Hepatocyte (in vitro differentiated cells): ENCODE results near the gene NUDCD2. TPM values are rescaled to one million over a fixed set of nuclear protein-coding genes. Genes with fewer than 3 reads are reported as not detected.

Experiments
- DNase-seq: peaks from one replicate; pipeline ENCODE4 v3.0.0-alpha.2; 2016; ENCODE audit warnings: low spot score
- H2AFZ ChIP-seq: fragments of 200-600 bp; sonication (generic); 2 replicates; pipeline ENCODE4 v1.6.0; 2016; ENCODE audit warnings: antibody characterized with exemption, mild to moderate bottlenecking
- H3K27ac ChIP-seq: fragments of 200-600 bp; sonication (generic); 2 replicates; pipeline ENCODE4 v1.5.1; 2016; ENCODE audit warnings: mild to moderate bottlenecking
- H3K27me3 ChIP-seq: fragments of 200-600 bp; sonication (generic); 2 replicates; pipeline ENCODE4 v1.6.1; 2016
- H3K36me3 ChIP-seq: fragments of 200-600 bp; sonication (generic); replicated peaks from 2 replicates; pipeline ENCODE4 v1.5.1; 2016; ENCODE audit warnings: low read depth; ENCODE audit not compliant: insufficient read depth
- H3K4me1 ChIP-seq: fragments of 200-600 bp; sonication (generic); 2 replicates; pipeline ENCODE4 v1.5.1; 2016; ENCODE audit warnings: mild to moderate bottlenecking, moderate library complexity; ENCODE audit not compliant: insufficient read depth
- H3K4me2 ChIP-seq: fragments of 200-600 bp; sonication (generic); 2 replicates; pipeline ENCODE4 v1.6.0; 2016
- H3K4me3 ChIP-seq: fragments of 200-600 bp; sonication (generic); 2 replicates; pipeline ENCODE4 v1.5.1; 2016; ENCODE audit warnings: mild to moderate bottlenecking
- H3K79me2 ChIP-seq: fragments of 200-600 bp; sonication (generic); 2 replicates; pipeline ENCODE4 v1.6.0; 2017; ENCODE audit warnings: mild to moderate bottlenecking
- H3K9me2 ChIP-seq: fragments of 200-600 bp; sonication (generic); replicated peaks from 2 replicates; pipeline ENCODE4 v1.6.0; 2017; ENCODE audit warnings: mild to moderate bottlenecking; ENCODE audit not compliant: insufficient read depth
- H3K9me3 ChIP-seq: fragments of 200-600 bp; sonication (generic); 2 replicates; pipeline ENCODE4 v1.5.1; 2016; ENCODE audit warnings: low read depth, mild to moderate bottlenecking
- H4K20me1 ChIP-seq: fragments of 200-600 bp; sonication (generic); 2 replicates; pipeline ENCODE4 v1.6.0; 2016; ENCODE audit warnings: mild to moderate bottlenecking; ENCODE audit not compliant: insufficient read depth, poor library complexity, severe bottlenecking
- CTCF ChIP-seq: fragments of 200-600 bp; sonication (generic); IDR thresholded peaks from 2 replicates; pipeline ENCODE4 v1.5.1; 2016; ENCODE audit warnings: antibody characterized with exemption, mild to moderate bottlenecking; ENCODE audit not compliant: poor library complexity
- EZH2 ChIP-seq: fragments of 200-600 bp; sonication (generic); IDR thresholded peaks from 2 replicates; pipeline ENCODE4 v1.6.1; 2016; ENCODE audit warnings: antibody characterized with exemption, mild to moderate bottlenecking, borderline replicate concordance
- EZH2phosphoT487 ChIP-seq: fragments of 200-600 bp; sonication (generic); IDR thresholded peaks from one replicate; pipeline ENCODE4 v1.6.1; 2018; ENCODE audit warnings: antibody characterized with exemption, mild to moderate bottlenecking, low read depth, moderate library complexity; ENCODE audit not compliant: unreplicated experiment, severe bottlenecking
- WGBS: methylation state at CpG from one replicate; pipeline ENCODE4 v1.1.6; 2016; ENCODE audit warnings: low lambda C conversion rate; ENCODE audit errors: missing lambda C conversion rate; 5-methylcytosine and 5-hydroxymethylcytosine counted together
- polyA plus RNA-seq: library from polyadenylated mRNA; unstranded; fragments of >200 nt; fragmentation: Nextera tagmentation; extraction: Ambion mirVana; gene quantifications from 2 replicates; pipeline ENCODE4 v1.2.1, GENCODE V29; 2016
- total RNA-seq: library from RNA; depleted of rRNA; stranded (reverse); fragments of >200 nt; gene quantifications from 2 replicates; pipeline ENCODE4 v1.2.3, GENCODE V29; 2014

NUDCD2 gene
- total and polyA plus RNA-seq, 2 experiments from 2014 or later, result 18.8 to 79.5 TPM

GRCh38 chr5:163451489-163451888, 8.4 kb downstream of the NUDCD2 start:
- Histone ChIP-seq H3K27me3 (no peaks in the 10 kb centered on the region), H3K4me1 (no peaks in the 10 kb centered on the region), H3K9me3 (no peaks in the 10 kb centered on the region), H3K79me2 (peaks cover 1% of the 10 kb centered on the region), H3K9me2 (no peaks in the 10 kb centered on the region), H3K4me3 (no peak overlapping the region), H3K27ac (no peak overlapping the region), H3K36me3 (no peaks in the 10 kb centered on the region), H3K4me2 (no peak overlapping the region), H2AFZ (no peak overlapping the region), H4K20me1 (no peaks in the 10 kb centered on the region)
- TF ChIP-seq EZH2phosphoT487 (no peak), EZH2 (no peak), CTCF (no peak)
- WGBS, result 94% methylated on average over 8 of the region's 8 CpGs
- no peak for DNase-seq

- Histone ChIP-seq H4K20me1 (no peaks in the 10 kb centered on the region), H3K4me1 (no peaks in the 10 kb centered on the region), H3K27me3 (no peaks in the 10 kb centered on the region), H3K4me2 (no peak overlapping the region), H2AFZ (no peak overlapping the region), H3K9me3 (no peaks in the 10 kb centered on the region), H3K79me2 (peaks cover 9% of the 10 kb centered on the region), H3K27ac (no peak overlapping the region), H3K4me3 (no peak overlapping the region), H3K36me3 (peaks cover 6% of the 10 kb centered on the region), H3K9me2 (no peaks in the 10 kb centered on the region)
- TF ChIP-seq EZH2 (no peak), CTCF (no peak), EZH2phosphoT487 (no peak)
- DNase-seq, result no peak
Observed at GRCh38 chr5:163448491-163448890, 11.4 kb downstream of the NUDCD2 start.

GRCh38 chr5:163447875-163448274, 12.0 kb downstream of the NUDCD2 start:
- Histone ChIP-seq H3K4me2 (no peak overlapping the region), H3K4me1 (no peaks in the 10 kb centered on the region), H3K9me3 (no peaks in the 10 kb centered on the region), H2AFZ (no peak overlapping the region), H4K20me1 (no peaks in the 10 kb centered on the region), H3K27me3 (no peaks in the 10 kb centered on the region), H3K4me3 (no peak overlapping the region), H3K27ac (no peak overlapping the region), H3K79me2 (peaks cover 9% of the 10 kb centered on the region), H3K36me3 (peaks cover 6% of the 10 kb centered on the region), H3K9me2 (no peaks in the 10 kb centered on the region)
- DNase-seq, result no peak
- no peak for TF ChIP-seq EZH2phosphoT487
- TF ChIP-seq CTCF, result no peak
- no peak for TF ChIP-seq EZH2
- 99% methylated on average over 3 of the region's 3 CpGs for WGBS

GRCh38 chr5:163447191-163447590, 12.7 kb downstream of the NUDCD2 start:
- H3K4me1 ChIP-seq, result no peaks in the 10 kb centered on the region
- no peak for DNase-seq
- no peak overlapping the region for H2AFZ ChIP-seq
- H3K27me3 ChIP-seq, result no peaks in the 10 kb centered on the region
- H3K9me2 ChIP-seq, result no peaks in the 10 kb centered on the region
- no peak overlapping the region for H3K4me2 ChIP-seq
- H3K36me3 ChIP-seq, result peaks cover 6% of the 10 kb centered on the region
- no peaks in the 10 kb centered on the region for H4K20me1 ChIP-seq
- H3K79me2 ChIP-seq, result peaks cover 15% of the 10 kb centered on the region
- H3K9me3 ChIP-seq, result no peaks in the 10 kb centered on the region
- H3K27ac ChIP-seq, result no peak overlapping the region
- TF ChIP-seq CTCF (no peak), EZH2phosphoT487 (no peak), EZH2 (no peak)
- H3K4me3 ChIP-seq, result no peak overlapping the region
